NCI-H524 treated with DMSO at 0.1 percent for 48 hours (cell line): ENCODE data around the gene DPH1.

Source experiments
- DNase-seq: peaks from one replicate; lab custom pipeline; 2025; lab: John Stamatoyannopoulos, UW

The DPH1 gene

DNA sequence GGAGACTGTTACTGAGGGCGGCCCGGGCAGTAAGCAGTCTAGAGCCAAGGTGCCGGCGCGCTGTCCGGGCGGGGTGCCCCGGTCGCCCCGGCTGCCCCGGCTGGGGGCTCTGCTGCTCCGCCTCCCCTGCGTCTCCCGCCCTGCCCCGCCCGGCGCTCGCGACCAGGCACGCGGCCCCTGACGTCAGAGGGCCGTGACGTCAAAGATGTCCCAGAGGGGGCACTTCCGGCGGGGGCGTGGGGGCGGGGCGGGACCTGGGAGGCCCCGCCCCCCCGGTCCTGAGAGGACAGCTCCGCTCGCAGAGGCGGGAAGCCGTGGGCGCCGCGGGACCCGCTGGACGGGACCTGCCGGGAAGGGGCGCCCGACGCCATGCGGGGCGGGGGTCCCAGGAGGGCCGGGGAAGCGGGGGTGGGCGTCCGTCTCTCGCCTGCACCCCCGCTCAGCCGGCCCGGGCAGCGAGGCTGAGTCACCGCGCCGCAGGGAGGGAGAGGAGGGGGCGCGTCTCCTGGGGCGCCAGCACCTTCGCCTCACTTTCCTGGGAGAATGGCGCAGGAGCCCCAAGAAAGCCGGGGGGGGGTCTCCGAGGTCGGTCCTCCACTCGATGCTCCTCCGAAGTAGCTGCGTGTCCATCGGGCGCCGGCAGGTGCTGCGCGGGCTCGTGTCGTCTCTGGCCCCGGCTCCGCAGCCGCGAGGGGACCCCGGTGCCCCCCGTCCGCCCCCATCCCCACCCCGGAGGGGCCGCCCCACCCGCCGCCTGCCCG lies 20.5 kb downstream of the DPH1 start:
- DNase-seq, result no peak

DNA sequence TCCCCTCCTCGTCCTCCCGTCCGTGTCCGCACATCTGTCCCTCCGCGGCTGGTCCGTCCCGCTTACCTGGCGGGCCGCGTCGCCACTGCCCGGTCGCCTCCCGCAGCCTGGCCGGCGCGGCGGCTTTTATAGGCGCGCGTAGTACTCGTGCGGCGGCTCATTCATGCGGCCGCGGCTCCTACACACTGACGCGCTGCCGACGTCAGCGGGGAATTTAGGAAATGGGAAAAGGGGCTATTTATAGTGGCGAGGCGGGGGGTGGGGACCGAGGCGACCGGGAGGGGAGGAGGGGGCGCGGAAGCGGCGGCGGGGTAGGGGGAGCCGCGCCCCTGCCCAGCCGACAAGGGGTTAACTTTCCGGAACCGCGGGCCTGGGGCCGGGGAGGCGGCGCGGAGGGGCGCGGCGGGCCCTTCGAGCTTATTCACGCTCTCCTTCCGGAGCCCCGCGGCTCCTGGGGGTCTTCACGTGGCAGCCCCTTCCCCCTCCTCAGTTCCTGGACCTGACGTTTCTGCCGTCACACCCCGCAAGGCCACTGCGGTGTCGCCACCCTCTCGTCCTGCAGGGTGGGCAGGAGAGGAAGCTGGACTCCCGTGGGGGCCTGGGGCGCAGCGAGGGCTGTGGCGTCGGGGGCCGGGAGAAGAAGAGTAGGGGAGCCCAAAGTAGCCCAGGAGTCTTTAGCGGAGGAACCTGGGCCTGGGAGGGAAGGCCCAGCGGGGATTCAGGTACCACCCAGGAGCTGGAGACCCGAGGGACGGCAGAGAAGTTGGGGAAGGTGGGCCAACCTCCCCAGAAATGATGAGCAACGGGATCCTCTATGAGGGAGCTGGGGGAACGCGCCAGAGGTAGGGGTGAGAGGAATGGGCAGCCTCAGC lies 21.3 kb downstream of the DPH1 start:
- no peak for DNase-seq

DNA sequence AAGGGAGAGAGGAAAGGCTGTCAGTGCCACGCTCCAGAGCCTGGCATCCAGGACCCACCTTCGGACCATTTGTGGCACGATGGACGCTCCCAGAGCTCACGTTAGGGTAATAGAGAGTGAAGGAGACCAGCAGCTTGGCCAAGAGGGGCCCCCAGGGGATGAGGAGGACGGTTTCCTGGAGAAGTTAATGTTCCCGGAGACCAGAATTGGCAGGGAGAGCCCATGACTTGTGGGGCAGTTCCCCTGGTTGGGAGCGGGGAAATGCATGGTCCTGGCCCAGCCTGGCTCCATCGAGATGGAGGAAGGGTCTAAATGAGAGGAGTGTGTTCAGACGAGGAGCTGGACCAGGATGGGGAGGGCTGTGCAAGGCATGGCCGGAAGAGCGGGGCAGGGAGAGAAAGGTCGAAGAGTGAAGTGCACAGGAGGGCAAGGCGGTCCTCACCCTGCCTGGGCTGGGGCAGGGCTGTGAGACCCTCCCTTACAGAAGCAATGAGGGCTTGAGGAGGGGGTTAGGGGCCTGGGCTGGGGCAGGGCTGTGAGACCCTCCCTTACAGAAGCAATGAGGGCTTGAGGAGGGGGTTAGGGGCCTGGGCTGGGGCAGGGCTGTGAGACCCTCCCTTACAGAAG lies 22.1 kb downstream of the DPH1 start:
- DNase-seq, result no peak

DNA sequence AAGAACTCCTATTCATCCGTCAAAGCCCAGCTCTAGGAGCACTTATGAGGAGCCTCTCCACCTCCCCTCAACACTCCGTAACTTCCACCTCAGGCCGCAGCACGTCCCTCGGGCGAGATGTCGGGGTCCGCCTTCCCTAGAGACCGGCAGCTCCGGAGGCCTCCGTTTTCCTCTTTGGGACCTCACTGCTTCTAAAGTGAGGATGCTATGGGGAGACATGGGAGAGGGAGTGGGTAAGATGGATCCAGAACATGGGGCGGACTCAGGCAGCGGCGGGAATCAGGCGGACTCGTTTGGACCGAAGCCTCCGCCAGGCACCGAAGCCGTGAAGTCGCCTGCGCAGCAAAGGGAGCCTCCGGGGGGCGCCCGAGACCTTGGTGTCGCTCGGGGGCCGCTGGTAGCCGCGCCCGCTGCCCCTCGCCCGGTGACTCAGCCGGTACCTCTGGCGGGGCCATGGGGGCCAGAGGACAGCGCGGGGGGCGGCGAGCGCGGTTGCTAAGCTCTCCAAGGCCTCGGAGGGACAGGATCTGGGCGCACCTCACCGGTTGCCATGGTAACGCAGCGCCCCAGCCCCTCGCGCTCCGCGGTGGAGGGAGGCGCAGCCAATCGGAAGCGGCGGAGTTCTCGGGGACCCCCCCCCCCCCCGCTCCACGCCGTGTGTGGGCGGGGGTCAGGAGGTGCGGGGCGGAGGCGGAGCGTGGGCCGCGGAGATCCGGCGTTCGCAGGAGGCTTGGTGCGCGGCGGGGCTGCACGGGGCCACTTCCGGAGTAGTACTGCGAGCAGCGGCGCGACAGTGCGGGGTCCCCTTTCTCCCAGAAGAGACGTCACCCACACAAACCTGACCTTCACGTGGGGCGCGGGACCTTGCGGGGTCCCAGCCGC lies 23.7 kb downstream of the DPH1 start:
- no peak for DNase-seq

DNA sequence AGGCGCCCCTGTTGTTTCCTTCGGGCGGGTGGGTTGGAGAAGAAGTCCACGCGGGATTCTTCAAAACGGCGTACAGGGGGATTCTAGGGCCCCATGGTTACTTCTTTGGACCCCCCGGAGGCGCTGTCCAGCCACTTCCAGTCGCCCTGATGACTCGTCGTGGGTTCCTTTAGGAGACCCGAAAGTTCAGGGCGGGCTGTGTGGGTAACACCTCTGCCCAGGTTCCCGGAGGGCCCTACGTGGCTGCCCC lies 24.2 kb downstream of the DPH1 start:
- no peak for DNase-seq

DNA sequence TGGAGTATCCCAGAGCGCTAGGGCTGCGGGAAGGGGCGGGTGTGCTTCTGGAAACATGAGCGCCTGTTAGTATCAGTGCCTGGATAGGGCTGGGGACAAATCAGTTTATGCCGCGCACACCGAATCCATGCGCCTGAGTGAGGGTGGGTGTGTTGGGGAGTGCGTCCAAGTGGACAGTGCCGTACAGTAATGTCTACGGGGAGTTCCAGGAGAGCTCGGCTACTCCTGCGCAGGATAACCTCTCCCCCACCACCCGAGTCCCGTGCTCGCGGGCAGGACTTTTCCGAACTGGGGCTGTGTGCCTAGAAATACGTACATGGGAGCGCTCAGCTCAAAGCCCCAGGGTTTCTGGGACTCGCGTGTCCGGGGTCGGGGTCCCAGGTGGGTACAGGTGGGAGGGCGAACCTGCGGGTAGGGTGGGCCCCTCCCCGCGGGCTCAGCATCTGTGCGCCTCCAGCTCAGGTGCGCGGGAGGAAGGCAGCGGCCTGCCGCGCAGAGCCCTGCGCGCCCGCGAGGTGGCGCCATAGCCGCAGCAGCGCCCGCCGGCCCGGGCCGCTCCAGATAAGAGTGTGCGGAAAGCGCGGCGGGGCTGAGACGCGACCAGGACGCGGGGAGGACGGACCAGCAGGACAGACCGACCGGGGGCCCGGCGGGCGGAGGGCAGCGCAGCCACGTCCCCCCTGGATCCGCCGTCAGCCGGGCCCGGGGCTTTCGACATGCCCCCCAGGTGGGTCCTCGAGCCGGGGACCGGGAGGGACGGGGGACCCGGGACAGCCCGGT lies 24.7 kb downstream of the DPH1 start, which contains the start of gene HIC1:
Gene HIC1, plus strand, starts transcription at position 592 of the 780 bp plus-strand sequence. CDS start 1,588 bp downstream, outside the sequence.
- DNase-seq, result no peak

DNA sequence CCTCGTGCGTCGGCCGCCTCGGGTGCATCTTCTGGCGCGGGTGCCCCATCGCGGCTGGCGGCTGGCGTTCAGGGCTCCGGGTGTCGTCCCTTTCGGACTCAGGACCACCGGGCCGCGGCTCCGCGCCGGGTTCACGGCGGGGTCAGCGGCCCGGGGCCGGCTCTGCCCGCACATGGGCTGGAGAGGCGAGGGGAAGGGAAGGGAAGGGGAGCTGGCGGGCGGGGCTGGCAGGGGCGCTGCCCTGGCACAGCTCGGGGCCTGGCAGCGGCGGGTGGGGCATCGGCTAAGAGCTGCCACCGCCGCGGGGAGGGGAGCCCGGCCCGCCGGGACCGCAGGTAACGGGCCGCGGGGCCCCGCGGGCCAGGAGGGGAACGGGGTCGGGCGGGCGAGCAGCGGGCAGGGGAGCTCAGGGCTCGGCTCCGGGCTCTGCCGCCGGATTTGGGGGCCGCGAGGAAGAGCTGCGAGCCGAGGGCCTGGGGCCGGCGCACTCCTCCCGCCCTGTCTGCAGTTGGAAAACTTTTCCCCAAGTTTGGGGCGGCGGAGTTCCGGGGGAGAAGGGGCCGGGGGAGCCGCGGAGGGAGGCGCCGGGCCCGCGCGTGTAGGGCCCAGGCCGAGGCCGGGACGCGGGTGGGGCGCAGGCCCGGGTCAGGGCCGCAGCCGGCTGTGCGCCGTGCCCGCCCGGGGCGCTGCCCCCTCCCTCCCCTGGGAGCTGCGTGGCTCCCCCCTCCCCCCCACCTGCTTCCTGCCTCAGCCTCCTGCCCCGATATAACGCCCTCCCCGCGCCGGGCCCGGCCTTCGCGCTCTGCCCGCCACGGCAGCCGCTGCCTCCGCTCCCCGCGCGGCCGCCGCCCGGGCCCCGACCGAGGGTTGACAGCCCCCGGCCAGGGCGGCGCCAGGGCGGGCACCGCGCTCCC lies 25.6 kb downstream of the DPH1 start:
- no peak for DNase-seq

DNA sequence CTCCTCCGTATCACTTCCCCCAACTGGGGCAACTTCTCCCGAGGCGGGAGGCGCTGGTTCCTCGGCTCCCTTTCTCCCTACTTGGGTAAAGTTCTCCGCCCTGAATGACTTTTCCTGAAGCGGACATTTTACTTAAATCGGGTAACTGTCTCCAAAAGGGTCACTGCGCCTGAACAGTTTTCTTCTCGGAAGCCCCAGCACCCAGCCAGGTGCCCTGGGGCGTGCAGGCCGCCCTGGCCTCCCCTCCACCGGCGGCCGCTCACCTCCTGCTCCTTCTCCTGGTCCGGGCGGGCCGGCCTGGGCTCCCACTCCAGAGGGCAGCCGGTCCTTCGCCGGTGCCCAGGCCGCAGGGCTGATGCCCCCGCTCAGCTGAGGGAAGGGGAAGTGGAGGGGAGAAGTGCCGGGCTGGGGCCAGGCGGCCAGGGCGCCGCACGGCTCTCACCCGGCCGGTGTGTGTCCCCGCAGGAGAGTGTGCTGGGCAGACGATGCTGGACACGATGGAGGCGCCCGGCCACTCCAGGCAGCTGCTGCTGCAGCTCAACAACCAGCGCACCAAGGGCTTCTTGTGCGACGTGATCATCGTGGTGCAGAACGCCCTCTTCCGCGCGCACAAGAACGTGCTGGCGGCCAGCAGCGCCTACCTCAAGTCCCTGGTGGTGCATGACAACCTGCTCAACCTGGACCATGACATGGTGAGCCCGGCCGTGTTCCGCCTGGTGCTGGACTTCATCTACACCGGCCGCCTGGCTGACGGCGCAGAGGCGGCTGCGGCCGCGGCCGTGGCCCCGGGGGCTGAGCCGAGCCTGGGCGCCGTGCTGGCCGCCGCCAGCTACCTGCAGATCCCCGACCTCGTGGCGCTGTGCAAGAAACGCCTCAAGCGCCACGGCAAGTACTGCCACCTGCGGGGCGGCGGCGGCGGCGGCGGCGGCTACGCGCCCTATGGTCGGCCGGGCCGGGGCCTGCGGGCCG lies 26.5 kb downstream of the DPH1 start:
- no peak for DNase-seq

DNA sequence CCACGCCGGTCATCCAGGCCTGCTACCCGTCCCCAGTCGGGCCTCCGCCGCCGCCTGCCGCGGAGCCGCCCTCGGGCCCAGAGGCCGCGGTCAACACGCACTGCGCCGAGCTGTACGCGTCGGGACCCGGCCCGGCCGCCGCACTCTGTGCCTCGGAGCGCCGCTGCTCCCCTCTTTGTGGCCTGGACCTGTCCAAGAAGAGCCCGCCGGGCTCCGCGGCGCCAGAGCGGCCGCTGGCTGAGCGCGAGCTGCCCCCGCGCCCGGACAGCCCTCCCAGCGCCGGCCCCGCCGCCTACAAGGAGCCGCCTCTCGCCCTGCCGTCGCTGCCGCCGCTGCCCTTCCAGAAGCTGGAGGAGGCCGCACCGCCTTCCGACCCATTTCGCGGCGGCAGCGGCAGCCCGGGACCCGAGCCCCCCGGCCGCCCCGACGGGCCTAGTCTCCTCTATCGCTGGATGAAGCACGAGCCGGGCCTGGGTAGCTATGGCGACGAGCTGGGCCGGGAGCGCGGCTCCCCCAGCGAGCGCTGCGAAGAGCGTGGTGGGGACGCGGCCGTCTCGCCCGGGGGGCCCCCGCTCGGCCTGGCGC lies 27.3 kb downstream of the DPH1 start:
- DNase-seq, result no peak

DNA sequence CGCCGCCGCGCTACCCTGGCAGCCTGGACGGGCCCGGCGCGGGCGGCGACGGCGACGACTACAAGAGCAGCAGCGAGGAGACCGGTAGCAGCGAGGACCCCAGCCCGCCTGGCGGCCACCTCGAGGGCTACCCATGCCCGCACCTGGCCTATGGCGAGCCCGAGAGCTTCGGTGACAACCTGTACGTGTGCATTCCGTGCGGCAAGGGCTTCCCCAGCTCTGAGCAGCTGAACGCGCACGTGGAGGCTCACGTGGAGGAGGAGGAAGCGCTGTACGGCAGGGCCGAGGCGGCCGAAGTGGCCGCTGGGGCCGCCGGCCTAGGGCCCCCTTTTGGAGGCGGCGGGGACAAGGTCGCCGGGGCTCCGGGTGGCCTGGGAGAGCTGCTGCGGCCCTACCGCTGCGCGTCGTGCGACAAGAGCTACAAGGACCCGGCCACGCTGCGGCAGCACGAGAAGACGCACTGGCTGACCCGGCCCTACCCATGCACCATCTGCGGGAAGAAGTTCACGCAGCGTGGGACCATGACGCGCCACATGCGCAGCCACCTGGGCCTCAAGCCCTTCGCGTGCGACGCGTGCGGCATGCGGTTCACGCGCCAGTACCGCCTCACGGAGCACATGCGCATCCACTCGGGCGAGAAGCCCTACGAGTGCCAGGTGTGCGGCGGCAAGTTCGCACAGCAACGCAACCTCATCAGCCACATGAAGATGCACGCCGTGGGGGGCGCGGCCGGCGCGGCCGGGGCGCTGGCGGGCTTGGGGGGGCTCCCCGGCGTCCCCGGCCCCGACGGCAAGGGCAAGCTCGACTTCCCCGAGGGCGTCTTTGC lies 28.0 kb downstream of the DPH1 start:
- no peak for DNase-seq

DNA sequence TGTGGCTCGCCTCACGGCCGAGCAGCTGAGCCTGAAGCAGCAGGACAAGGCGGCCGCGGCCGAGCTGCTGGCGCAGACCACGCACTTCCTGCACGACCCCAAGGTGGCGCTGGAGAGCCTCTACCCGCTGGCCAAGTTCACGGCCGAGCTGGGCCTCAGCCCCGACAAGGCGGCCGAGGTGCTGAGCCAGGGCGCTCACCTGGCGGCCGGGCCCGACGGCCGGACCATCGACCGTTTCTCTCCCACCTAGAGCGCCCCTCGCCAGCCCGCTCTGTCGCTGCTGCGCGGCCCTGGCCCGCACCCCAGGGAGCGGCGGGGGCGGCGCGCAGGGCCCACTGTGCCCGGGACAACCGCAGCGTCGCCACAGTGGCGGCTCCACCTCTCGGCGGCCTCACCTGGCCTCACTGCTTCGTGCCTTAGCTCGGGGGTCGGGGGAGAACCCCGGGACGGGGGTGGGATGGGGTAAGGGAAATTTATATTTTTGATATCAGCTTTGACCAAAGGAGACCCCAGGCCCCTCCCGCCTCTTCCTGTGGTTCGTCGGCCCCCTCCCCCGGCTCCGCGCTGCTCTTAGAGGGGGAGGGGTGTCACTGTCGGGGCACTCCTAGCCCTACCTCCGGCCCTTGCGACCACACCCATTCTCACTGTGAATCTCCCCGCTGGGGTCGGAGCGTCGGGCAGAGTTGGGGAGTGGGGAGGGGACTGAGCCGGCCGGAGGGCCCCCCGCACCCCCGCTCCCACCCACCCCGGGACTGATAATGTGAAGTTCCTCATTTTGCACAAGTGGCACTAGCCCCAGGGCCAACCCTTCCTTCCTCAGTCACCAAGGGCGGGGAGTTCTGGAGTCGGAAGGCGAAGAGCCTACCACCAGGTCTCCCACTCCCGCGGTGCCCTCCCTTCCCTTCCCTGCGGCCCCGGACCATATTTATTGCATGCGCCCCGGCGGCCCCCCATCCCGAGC lies 28.9 kb downstream of the DPH1 start:
- no peak for DNase-seq

DNA sequence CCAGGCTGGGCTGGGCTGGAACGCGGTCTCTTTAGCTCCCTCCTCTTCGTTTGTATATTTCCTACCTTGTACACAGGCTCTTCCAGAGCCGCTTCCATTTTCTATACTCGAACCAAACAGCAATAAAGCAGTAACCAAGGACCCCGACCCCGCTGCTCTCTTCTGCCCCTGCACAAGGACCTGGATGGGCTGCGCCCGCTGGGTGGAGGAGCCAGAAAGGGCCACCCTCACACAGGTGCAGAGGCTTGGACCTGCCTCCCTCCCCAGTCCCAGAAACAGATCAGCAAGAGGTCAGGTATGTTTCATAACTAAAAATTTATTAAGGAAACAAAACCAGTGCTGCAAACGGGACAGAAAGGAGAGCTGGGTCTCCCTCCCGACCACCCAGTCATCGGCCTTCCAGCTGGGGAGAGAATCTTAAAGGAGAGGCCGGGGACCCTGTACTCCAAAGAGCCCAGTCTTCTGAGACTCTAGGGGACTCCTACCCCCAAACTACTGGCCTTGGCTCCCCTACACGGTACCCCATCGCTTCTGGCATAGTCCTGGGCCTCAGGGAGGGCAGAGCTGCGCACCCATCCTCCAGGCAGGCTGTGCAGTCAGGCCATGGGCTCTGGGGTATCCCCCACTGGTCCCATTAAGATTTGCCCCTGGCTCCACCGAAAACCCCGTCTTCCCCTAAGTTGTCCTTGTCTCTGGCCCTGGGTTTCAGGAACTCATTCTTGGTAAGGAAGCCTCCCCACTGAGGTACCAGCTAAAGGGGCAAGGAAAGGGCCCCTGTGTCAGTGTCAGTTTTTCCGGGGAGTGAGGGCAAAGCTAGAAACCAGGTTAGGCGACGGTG lies 29.8 kb downstream of the DPH1 start:
- DNase-seq, result no peak

DNA sequence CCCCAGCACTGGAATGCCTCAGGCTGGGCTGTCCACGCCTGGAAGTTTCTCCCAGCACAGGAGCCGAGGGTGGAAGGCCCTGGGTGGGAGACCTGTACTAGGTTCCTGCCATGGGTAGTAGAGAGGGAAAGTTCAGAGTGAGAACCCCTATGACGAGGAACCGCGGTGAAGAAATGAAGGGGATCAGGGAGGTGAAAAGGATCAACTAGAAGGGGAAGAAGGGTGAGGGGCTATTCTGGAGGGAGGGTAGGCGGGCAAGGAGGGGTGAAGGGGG lies 30.4 kb downstream of the DPH1 start:
- no peak for DNase-seq

DNA sequence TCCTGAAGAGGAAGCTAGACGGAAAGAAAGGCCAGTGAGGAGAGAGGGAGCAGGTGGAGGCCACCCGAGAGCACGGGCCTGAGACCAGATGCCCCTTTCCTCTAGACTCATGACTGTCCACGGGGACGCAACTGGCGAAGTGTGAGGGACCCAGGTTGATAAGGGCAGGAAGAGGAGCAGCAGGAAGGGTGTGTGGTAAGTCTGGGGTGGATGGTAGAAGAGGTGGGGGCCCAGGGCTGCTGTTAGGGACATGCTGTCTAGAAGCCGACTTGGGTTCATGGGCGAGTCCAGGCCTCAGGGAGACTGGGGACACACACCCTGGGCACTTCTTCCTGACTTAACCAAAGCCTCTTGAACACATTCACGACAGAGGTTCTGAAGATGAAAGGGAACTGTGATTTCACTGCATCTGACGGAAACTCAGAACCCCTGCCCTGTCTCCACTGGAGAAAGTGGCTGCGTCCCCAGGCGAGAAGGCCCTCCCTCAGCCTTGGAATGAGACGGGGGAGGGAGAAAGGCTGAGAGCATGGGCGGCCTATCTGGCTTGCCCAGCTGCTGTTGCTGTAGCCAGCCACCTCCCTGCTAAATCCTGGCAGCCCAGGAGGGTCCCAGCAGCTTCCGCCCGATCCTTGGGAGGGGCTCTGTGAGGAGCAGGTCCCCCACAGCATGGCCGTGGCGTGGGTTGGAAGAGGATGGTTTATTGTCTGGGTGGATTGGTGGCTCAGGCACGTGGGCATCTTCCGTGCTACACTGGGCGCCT lies 30.9 kb downstream of the DPH1 start:
- no peak for DNase-seq

DNA sequence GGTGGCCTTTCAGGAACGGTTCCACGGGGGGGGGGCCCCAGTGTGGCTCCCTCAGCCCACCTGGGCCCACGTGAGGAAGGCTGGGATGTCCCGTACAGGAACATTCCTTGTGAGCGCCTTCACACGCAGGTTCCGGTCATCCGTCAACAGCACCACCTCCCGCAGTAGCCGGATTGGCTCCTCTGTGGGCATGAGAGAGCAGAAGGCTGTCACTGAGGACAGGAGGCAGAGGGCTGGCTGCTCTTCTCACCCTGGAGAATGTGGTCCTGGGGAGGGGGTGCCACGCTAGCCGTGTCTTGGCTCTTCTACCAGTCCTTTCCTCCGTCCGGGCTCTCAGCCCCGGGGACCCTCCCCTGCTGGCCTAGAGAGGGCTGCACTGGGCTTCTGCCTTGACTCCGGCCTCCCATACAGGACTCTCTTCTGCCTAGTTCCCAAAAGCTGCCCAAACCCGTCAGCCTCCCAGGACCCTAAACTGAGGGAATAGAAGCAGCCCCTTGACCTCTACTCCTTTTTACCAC lies 31.5 kb downstream of the DPH1 start:
- no peak for DNase-seq
